GM12878 (cell line): Measurements from ENCODE around the gene CCDC43.

ENCODE experiments used
- EP300 ChIP-seq, 2 experiments: fragments of 150-350 bp in 1 of 2; IDR thresholded peaks; 2 replicates each; pipeline ENCODE4 v1.6.1; 2011 to 2012; ENCODE audit warnings: low read depth in 2 of 2, low read length in 2 of 2, borderline replicate concordance in 1 of 2, improper control_type of control experiment in 1 of 2, inconsistent platforms in 1 of 2; ENCODE audit not compliant: control insufficient read depth in 1 of 2
- HCFC1 ChIP-seq: fragments of 150-350 bp; IDR thresholded peaks from 2 replicates; pipeline ENCODE4 v1.6.1; 2014; ENCODE audit warnings: low read length
- NRF1 ChIP-seq: conservative IDR thresholded peaks from 2 replicates; pipeline ENCODE4 v1.6.1; 2011; ENCODE audit warnings: mild to moderate bottlenecking, low read depth, low read length, improper control_type of control experiment
- SUZ12 ChIP-seq: fragments of 200-600 bp; sonication (generic); IDR thresholded peaks from one replicate; pipeline ENCODE4 v1.6.1; 2018; ENCODE audit warnings: antibody characterized with exemption, mild to moderate bottlenecking; ENCODE audit not compliant: unreplicated experiment
- TF ChIP-seq, protein P1 (sequence below), 3 experiments: IDR thresholded peaks in 2 of 3; conservative IDR thresholded peaks in 1 of 3; 2 replicates each; pipeline ENCODE4 v1.5.1; 2011; ENCODE audit warnings: low read depth in 3 of 3, low read length in 3 of 3, mild to moderate bottlenecking in 3 of 3, control low read depth in 2 of 3, moderate library complexity in 2 of 3, inconsistent platforms in 1 of 3, mixed read lengths in 1 of 3; ENCODE audit not compliant: control insufficient read depth in 2 of 3, insufficient read depth in 1 of 3; ENCODE audit errors: extremely low read depth in 1 of 3

DNA sequence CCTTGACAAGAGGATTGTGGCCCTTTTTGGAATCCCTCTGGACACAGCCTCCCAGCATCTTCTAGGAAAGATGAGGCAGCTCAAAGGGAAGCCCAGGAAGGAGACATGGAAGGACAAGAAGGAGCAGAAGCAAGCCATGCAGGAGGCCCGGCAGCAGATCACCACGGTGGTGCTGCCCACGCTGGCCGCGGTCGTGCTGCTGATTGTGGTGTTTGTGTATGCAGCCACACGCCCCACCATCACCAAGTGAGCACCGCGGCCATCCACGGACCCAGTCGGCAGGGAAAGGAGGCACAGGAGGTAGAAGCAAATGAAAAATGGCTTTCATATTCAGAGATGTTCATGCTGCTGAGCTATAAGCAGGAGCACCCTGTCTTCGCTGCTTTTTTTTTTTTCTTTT lies 44.2 kb downstream of the CCDC43 start:
- TF ChIP-seq, protein P1, sequence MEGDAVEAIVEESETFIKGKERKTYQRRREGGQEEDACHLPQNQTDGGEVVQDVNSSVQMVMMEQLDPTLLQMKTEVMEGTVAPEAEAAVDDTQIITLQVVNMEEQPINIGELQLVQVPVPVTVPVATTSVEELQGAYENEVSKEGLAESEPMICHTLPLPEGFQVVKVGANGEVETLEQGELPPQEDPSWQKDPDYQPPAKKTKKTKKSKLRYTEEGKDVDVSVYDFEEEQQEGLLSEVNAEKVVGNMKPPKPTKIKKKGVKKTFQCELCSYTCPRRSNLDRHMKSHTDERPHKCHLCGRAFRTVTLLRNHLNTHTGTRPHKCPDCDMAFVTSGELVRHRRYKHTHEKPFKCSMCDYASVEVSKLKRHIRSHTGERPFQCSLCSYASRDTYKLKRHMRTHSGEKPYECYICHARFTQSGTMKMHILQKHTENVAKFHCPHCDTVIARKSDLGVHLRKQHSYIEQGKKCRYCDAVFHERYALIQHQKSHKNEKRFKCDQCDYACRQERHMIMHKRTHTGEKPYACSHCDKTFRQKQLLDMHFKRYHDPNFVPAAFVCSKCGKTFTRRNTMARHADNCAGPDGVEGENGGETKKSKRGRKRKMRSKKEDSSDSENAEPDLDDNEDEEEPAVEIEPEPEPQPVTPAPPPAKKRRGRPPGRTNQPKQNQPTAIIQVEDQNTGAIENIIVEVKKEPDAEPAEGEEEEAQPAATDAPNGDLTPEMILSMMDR (IDR thresholded peaks at IDR 0.05 in 2 of 3, conservative IDR thresholded peaks at IDR 0.05 in 1 of 3; ENCODE audit: control insufficient read depth in 2 of 3, extremely low read depth in 1 of 3, insufficient read depth in 1 of 3, low read depth in 3 of 3, low read length in 3 of 3), result no peak
- TF ChIP-seq SUZ12 (no peak), NRF1 (no peak), HCFC1 (no peak), EP300 (IDR thresholded peaks at IDR 0.05; ENCODE audit: borderline replicate concordance in 1 of 2, control insufficient read depth in 1 of 2, low read depth in 2 of 2, low read length in 2 of 2) (no peak)
